Activated CD4-positive, alpha-beta T cell treated with anti-CD3 and anti-CD28 coated beads for 1 hour (primary cell): ENCODE data around the gene TXNRD2.

Experiments used
- DNase-seq: peaks from one replicate; pipeline ENCODE4 v3.0.0-alpha.2; 2020

Gene TXNRD2

GRCh38 chr22:19854778-19855503 lies 86.7 kb downstream of the TXNRD2 start, which contains the start of the genes GNB1L and RTL10:
GNB1L (minus strand) TSS chr22:19854874; CDS start chr22:19821355, 33,519 bp downstream.
RTL10 (minus strand) TSS chr22:19854874; CDS start chr22:19852261, 2,613 bp downstream.
- DNase-seq: peak; percentile 93

- DNase-seq: no peak
Observed at GRCh38 chr22:19853879-19854777, 87.5 kb downstream of the TXNRD2 start.

GRCh38 chr22:19853058-19853878 lies 88.3 kb downstream of the TXNRD2 start:
- DNase-seq: no peak

- DNase-seq: no peak
Observed at GRCh38 chr22:19852177-19852781, 89.3 kb downstream of the TXNRD2 start.

GRCh38 chr22:19851291-19852176 lies 90.1 kb downstream of the TXNRD2 start:
- no peak for DNase-seq

GRCh38 chr22:19850763-19851109 lies 90.9 kb downstream of the TXNRD2 start:
- no peak for DNase-seq

- DNase-seq: no peak
Observed at GRCh38 chr22:19849835-19850762, 91.5 kb downstream of the TXNRD2 start.

GRCh38 chr22:19848298-19849224 lies 93.1 kb downstream of the TXNRD2 start:
- no peak for DNase-seq

GRCh38 chr22:19847345-19847632 lies 94.3 kb downstream of the TXNRD2 start:
- DNase-seq: no peak

- DNase-seq: no peak
Observed at GRCh38 chr22:19846620-19847344, 94.8 kb downstream of the TXNRD2 start.

- no peak for DNase-seq
Observed at GRCh38 chr22:19845054-19845722, 96.4 kb downstream of the TXNRD2 start.

- no peak for DNase-seq
Observed at GRCh38 chr22:19844377-19845053, 97.1 kb downstream of the TXNRD2 start.

- no peak for DNase-seq
Observed at GRCh38 chr22:19843857-19844376, 97.7 kb downstream of the TXNRD2 start.

- no peak for DNase-seq
Observed at GRCh38 chr22:19843107-19843856, 98.3 kb downstream of the TXNRD2 start.

GRCh38 chr22:19842393-19843106 lies 99.1 kb downstream of the TXNRD2 start:
- DNase-seq: no peak
